SJCRH30 (cell line): ENCODE data around the gene KREMEN1. TPM values are rescaled to one million over a fixed set of nuclear protein-coding genes. Genes with fewer than 3 reads are reported as not detected.

ENCODE experiments used
- DNase-seq, 2 experiments: peaks; one replicate each; pipeline ENCODE4 v3.0.0-alpha.2; 2015 to 2020
- H3K27ac ChIP-seq: fragments of 250-450 bp; sonication (Bioruptor Pico); 2 replicates; pipeline ENCODE4 v1.5.1; 2020; ENCODE audit warnings: mild to moderate bottlenecking, moderate library complexity
- H3K27me3 ChIP-seq: fragments of 250-450 bp; sonication (Bioruptor Pico); 2 replicates; pipeline ENCODE4 v1.5.1; 2020; ENCODE audit warnings: mild to moderate bottlenecking, moderate library complexity
- H3K36me3 ChIP-seq: fragments of 250-450 bp; sonication (Bioruptor Pico); 2 replicates; pipeline ENCODE4 v1.5.1; 2020; ENCODE audit warnings: mild to moderate bottlenecking, moderate library complexity
- H3K4me1 ChIP-seq: fragments of 250-450 bp; sonication (Bioruptor Pico); 2 replicates; pipeline ENCODE4 v1.5.1; 2020; ENCODE audit warnings: mild to moderate bottlenecking, moderate library complexity
- H3K4me3 ChIP-seq: fragments of 250-450 bp; sonication (Bioruptor Pico); 2 replicates; pipeline ENCODE4 v1.5.1; 2020; ENCODE audit warnings: mild to moderate bottlenecking, moderate library complexity
- H3K9me3 ChIP-seq: fragments of 250-450 bp; sonication (Bioruptor Pico); replicated peaks from 2 replicates; pipeline ENCODE4 v1.5.1; 2020; ENCODE audit warnings: mild to moderate bottlenecking, moderate library complexity
- total RNA-seq: library from RNA; depleted of rRNA; stranded (reverse); fragments of >200 nt; shearing (Covaris generic); gene quantifications from 2 replicates; pipeline ENCODE4 v1.2.3, GENCODE V29; 2014

The KREMEN1 gene
- total RNA-seq, 1 experiment from 2014 or later = 45.7 TPM

- Histone ChIP-seq H3K4me1 (no peaks in the 10 kb centered on the region), H3K4me3 (no peak overlapping the region), H3K27ac (no peak overlapping the region), H3K27me3 (no peaks in the 10 kb centered on the region), H3K36me3 (no peaks in the 10 kb centered on the region), H3K9me3 (no peaks in the 10 kb centered on the region)
- DNase-seq = no peak
Observed at GRCh38 chr22:29195118-29195963, 122.5 kb downstream of the KREMEN1 start.

- H3K9me3 ChIP-seq = no peaks in the 10 kb centered on the region
- H3K27me3 ChIP-seq = no peaks in the 10 kb centered on the region
- no peaks in the 10 kb centered on the region for H3K4me1 ChIP-seq
- no peak overlapping the region for H3K4me3 ChIP-seq
- DNase-seq = no peak
- no peaks in the 10 kb centered on the region for H3K36me3 ChIP-seq
- H3K27ac ChIP-seq = no peak overlapping the region
Observed at GRCh38 chr22:29195964-29196666, 123.3 kb downstream of the KREMEN1 start.

- H3K27ac ChIP-seq = no peak overlapping the region
- no peaks in the 10 kb centered on the region for H3K36me3 ChIP-seq
- peaks cover under 1% of the 10 kb centered on the region; the same call in 1 of the 2 replicates for H3K4me1 ChIP-seq
- no peaks in the 10 kb centered on the region for H3K9me3 ChIP-seq
- H3K27me3 ChIP-seq = no peaks in the 10 kb centered on the region
- DNase-seq = no peak
- no peak overlapping the region for H3K4me3 ChIP-seq
Observed at GRCh38 chr22:29197096-29197495, 124.3 kb downstream of the KREMEN1 start.

- Histone ChIP-seq H3K27me3 (no peaks in the 10 kb centered on the region), H3K9me3 (no peaks in the 10 kb centered on the region), H3K4me1 (peaks cover 9% of the 10 kb centered on the region), H3K27ac (no peak overlapping the region), H3K36me3 (no peaks in the 10 kb centered on the region), H3K4me3 (no peak overlapping the region)
- no peak for DNase-seq
Observed at GRCh38 chr22:29198240-29198639, 125.4 kb downstream of the KREMEN1 start.

- H3K27ac ChIP-seq = no peak overlapping the region
- no peak overlapping the region for H3K4me3 ChIP-seq
- DNase-seq = no peak
- no peaks in the 10 kb centered on the region for H3K36me3 ChIP-seq
- H3K4me1 ChIP-seq = peaks cover 9% of the 10 kb centered on the region
- no peaks in the 10 kb centered on the region for H3K9me3 ChIP-seq
- H3K27me3 ChIP-seq = no peaks in the 10 kb centered on the region
Observed at GRCh38 chr22:29199702-29200400, 127.0 kb downstream of the KREMEN1 start.

GRCh38 chr22:29200901-29201300 lies 128.1 kb downstream of the KREMEN1 start:
- H3K4me3 ChIP-seq = no peak overlapping the region
- no peaks in the 10 kb centered on the region for H3K9me3 ChIP-seq
- H3K4me1 ChIP-seq = peaks cover 9% of the 10 kb centered on the region
- DNase-seq = no peak
- no peak overlapping the region for H3K27ac ChIP-seq
- no peaks in the 10 kb centered on the region for H3K27me3 ChIP-seq
- no peaks in the 10 kb centered on the region for H3K36me3 ChIP-seq

- DNase-seq = peak in 1 of 2 experiments; percentile 24
- no peaks in the 10 kb centered on the region for H3K27me3 ChIP-seq
- no peak overlapping the region for H3K4me3 ChIP-seq
- H3K27ac ChIP-seq = peak overlapping the region; percentile 41; the same call in 1 of the 2 replicates
- H3K36me3 ChIP-seq = no peaks in the 10 kb centered on the region
- H3K9me3 ChIP-seq = no peaks in the 10 kb centered on the region
- H3K4me1 ChIP-seq = peaks cover 9% of the 10 kb centered on the region
Observed at GRCh38 chr22:29201782-29202181, 128.9 kb downstream of the KREMEN1 start.

- peak; percentile 75 to 77 for DNase-seq
Observed at GRCh38 chr22:29202212-29203192, 129.7 kb downstream of the KREMEN1 start.

GRCh38 chr22:29203488-29204454 lies 130.9 kb downstream of the KREMEN1 start:
- DNase-seq = no peak
- Histone ChIP-seq H3K9me3 (no peaks in the 10 kb centered on the region), H3K27me3 (no peaks in the 10 kb centered on the region), H3K4me1 (peaks cover 9% of the 10 kb centered on the region), H3K4me3 (no peak overlapping the region), H3K36me3 (no peaks in the 10 kb centered on the region), H3K27ac (no peak overlapping the region)

More at GRCh38 chr22:29202212-29203192, 129.7 kb downstream of the KREMEN1 start:
- Histone ChIP-seq H3K27me3 (no peaks in the 10 kb centered on the region), H3K4me1 (peaks cover 9% of the 10 kb centered on the region), H3K36me3 (no peaks in the 10 kb centered on the region), H3K27ac (peak overlapping the region; percentile 41), H3K4me3 (peak overlapping the region; percentile 11), H3K9me3 (no peaks in the 10 kb centered on the region)

GRCh38 chr22:29204455-29205183 lies 131.8 kb downstream of the KREMEN1 start:
- no peaks in the 10 kb centered on the region for H3K27me3 ChIP-seq
- no peaks in the 10 kb centered on the region for H3K36me3 ChIP-seq
- no peak for DNase-seq
- no peak overlapping the region for H3K4me3 ChIP-seq
- no peaks in the 10 kb centered on the region for H3K9me3 ChIP-seq
- H3K27ac ChIP-seq = no peak overlapping the region
- H3K4me1 ChIP-seq = peaks cover 9% of the 10 kb centered on the region

- Histone ChIP-seq H3K4me3 (peak overlapping the region; percentile 72), H3K27ac (no peak overlapping the region), H3K27me3 (no peaks in the 10 kb centered on the region), H3K9me3 (no peaks in the 10 kb centered on the region), H3K4me1 (peaks cover 9% of the 10 kb centered on the region), H3K36me3 (no peaks in the 10 kb centered on the region)
- no peak for DNase-seq
Observed at GRCh38 chr22:29205252-29205593, 132.4 kb downstream of the KREMEN1 start.

- H3K27ac ChIP-seq = no peak within 1 kb of the TSS
- no peaks in the 10 kb centered on the region for H3K9me3 ChIP-seq
- H3K4me3 ChIP-seq = peak within 1 kb of the TSS; percentile 72
- H3K36me3 ChIP-seq = no peaks in the 10 kb centered on the region
- H3K4me1 ChIP-seq = peaks cover 9% of the 10 kb centered on the region
- peak; percentile 33 to 52 for DNase-seq
- no peaks in the 10 kb centered on the region for H3K27me3 ChIP-seq
Observed at GRCh38 chr22:29205594-29206371, 132.9 kb downstream of the KREMEN1 start, which contains the start of gene EMID1. Gene EMID1, plus strand, starts transcription at chr22:29205896. Its CDS starts 143 bp downstream, at chr22:29206039.
